Measurements from ENCODE around the gene CDK5RAP2.

Gene CDK5RAP2

GRCh38 chr9:120593955-120594277, 13.9 kb upstream of the CDK5RAP2 start:
- H3K4me1 Mint-ChIP-seq = peaks cover 7% of the 10 kb centered on the region
- H3K27me3 Mint-ChIP-seq (ENCODE audit: low read depth, poor library complexity) = peaks cover 4% of the 10 kb centered on the region
- no peaks in the 10 kb centered on the region for H3K36me3 Mint-ChIP-seq (ENCODE audit: low read depth)
- no peak overlapping the region for H3K27ac Mint-ChIP-seq
- H3K4me3 Mint-ChIP-seq = no peak overlapping the region
- no peak for TF ChIP-seq CTCF (IDR thresholded peaks at IDR 0.05)
- peaks cover 9% of the 10 kb centered on the region for H3K9me3 Mint-ChIP-seq
- DNase-seq = no peak

GRCh38 chr9:120593250-120593954, 13.4 kb upstream of the CDK5RAP2 start:
- peaks cover 4% of the 10 kb centered on the region for H3K27me3 Mint-ChIP-seq (ENCODE audit: low read depth, poor library complexity)
- TF ChIP-seq CTCF (IDR thresholded peaks at IDR 0.05) = no peak

GRCh38 chr9:120592210-120592609, 12.2 kb upstream of the CDK5RAP2 start:
- Mint-ChIP-seq H3K27ac (no peak overlapping the region), H3K9me3 (peaks cover 9% of the 10 kb centered on the region), H3K4me3 (no peak overlapping the region), H3K36me3 (ENCODE audit: low read depth) (no peaks in the 10 kb centered on the region), H3K27me3 (ENCODE audit: low read depth, poor library complexity) (peaks cover 7% of the 10 kb centered on the region), H3K4me1 (peaks cover 5% of the 10 kb centered on the region)
- no peak for DNase-seq
- no peak for TF ChIP-seq CTCF (IDR thresholded peaks at IDR 0.05)

More at GRCh38 chr9:120593250-120593954, 13.4 kb upstream of the CDK5RAP2 start:
- no peaks in the 10 kb centered on the region for H3K36me3 Mint-ChIP-seq (ENCODE audit: low read depth)
- no peak for DNase-seq
- H3K4me3 Mint-ChIP-seq = no peak overlapping the region
- no peak overlapping the region for H3K27ac Mint-ChIP-seq
- H3K4me1 Mint-ChIP-seq = peaks cover 5% of the 10 kb centered on the region
- H3K9me3 Mint-ChIP-seq = peaks cover 9% of the 10 kb centered on the region

GRCh38 chr9:120587328-120587727, 7.4 kb upstream of the CDK5RAP2 start:
- Mint-ChIP-seq H3K9me3 (peaks cover 8% of the 10 kb centered on the region), H3K27ac (peak overlapping the region; percentile 36), H3K36me3 (ENCODE audit: low read depth) (no peaks in the 10 kb centered on the region), H3K4me1 (peaks cover 11% of the 10 kb centered on the region), H3K4me3 (no peak overlapping the region), H3K27me3 (ENCODE audit: low read depth, poor library complexity) (peaks cover 23% of the 10 kb centered on the region)
- no peak for TF ChIP-seq CTCF (IDR thresholded peaks at IDR 0.05)
- no peak for DNase-seq

- no peak for DNase-seq
- no peak for TF ChIP-seq CTCF (IDR thresholded peaks at IDR 0.05)
- peaks cover 20% of the 10 kb centered on the region for H3K4me1 Mint-ChIP-seq
- peaks cover 26% of the 10 kb centered on the region for H3K27me3 Mint-ChIP-seq (ENCODE audit: low read depth, poor library complexity)
- H3K36me3 Mint-ChIP-seq (ENCODE audit: low read depth) = no peaks in the 10 kb centered on the region
- no peak overlapping the region for H3K4me3 Mint-ChIP-seq
- peaks cover 9% of the 10 kb centered on the region for H3K9me3 Mint-ChIP-seq
- no peak overlapping the region for H3K27ac Mint-ChIP-seq
These were observed 4.0 kb upstream of the CDK5RAP2 start for GRCh38 chr9:120583958-120584369.
